Measurements from ENCODE around the gene ADAM8. TPM values are rescaled to one million over a fixed set of nuclear protein-coding genes. Genes with fewer than 3 reads are reported as not detected.

Gene ADAM8
- polyA plus RNA-seq, 1 donor (not counting 4 experiments of a cell fraction or from before 2014, with no cell fraction given), result 42.0 TPM

DNA sequence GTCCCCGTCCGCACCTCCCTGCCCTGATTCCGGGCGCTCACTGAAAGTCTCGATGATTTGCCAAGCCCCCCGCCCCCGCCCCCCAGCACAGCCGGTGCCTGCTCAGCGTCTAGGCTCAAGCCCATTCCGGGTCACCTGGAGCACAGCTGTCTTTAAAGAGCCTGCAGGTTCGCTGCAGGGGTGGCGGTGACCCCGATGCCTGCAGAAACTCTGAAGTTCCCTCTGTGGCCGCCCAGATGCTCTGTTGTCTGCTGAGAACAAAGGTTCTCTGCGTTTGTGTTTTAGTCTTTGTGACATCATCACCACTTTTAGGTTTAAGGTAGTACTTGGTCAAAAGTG lies 38.2 kb downstream of the ADAM8 start:
- no peak for FAIRE-seq
- Histone ChIP-seq H3K4me3 (ENCODE audit: control insufficient read depth in 2 of 3, extremely low read depth in 1 of 3, insufficient read depth in 2 of 3, low read depth in 1 of 3, low read length in 3 of 3) (no peak overlapping the region), H3K9me1 (ENCODE audit: control insufficient read depth, extremely low read depth, insufficient read depth, low read length) (no peaks in the 10 kb centered on the region), H3K79me2 (ENCODE audit: control insufficient read depth, insufficient read depth, low read length) (no peaks in the 10 kb centered on the region), H3K27ac (ENCODE audit: control insufficient read depth, insufficient read depth, low read length) (no peak overlapping the region), H3K36me3 (ENCODE audit: control insufficient read depth in 2 of 2, extremely low read depth in 1 of 2, insufficient read depth in 2 of 2, low read length in 2 of 2) (no peaks in the 10 kb centered on the region), H2AFZ (ENCODE audit: control insufficient read depth, low read length) (no peak overlapping the region), H3K9me3 (ENCODE audit: control insufficient read depth, low read depth, low read length) (no peaks in the 10 kb centered on the region), H3K27me3 (ENCODE audit: control insufficient read depth, extremely low read depth, insufficient read depth, low read length) (peaks cover 84% of the 10 kb centered on the region), H4K20me1 (ENCODE audit: control insufficient read depth, extremely low read depth, insufficient read depth, low read length) (no peaks in the 10 kb centered on the region), H3K4me1 (ENCODE audit: control insufficient read depth, extremely low read depth, insufficient read depth, low read length) (peaks cover 12% of the 10 kb centered on the region), H3K9ac (ENCODE audit: control insufficient read depth, extremely low read depth, insufficient read depth, low read length) (no peak overlapping the region), H3K4me2 (ENCODE audit: control insufficient read depth, extremely low read depth, insufficient read depth, low read depth, low read length) (no peak overlapping the region)
- no peak for TF ChIP-seq EZH2 (IDR thresholded peaks at IDR 0.05; ENCODE audit: low read length)
- TF ChIP-seq, protein P1, sequence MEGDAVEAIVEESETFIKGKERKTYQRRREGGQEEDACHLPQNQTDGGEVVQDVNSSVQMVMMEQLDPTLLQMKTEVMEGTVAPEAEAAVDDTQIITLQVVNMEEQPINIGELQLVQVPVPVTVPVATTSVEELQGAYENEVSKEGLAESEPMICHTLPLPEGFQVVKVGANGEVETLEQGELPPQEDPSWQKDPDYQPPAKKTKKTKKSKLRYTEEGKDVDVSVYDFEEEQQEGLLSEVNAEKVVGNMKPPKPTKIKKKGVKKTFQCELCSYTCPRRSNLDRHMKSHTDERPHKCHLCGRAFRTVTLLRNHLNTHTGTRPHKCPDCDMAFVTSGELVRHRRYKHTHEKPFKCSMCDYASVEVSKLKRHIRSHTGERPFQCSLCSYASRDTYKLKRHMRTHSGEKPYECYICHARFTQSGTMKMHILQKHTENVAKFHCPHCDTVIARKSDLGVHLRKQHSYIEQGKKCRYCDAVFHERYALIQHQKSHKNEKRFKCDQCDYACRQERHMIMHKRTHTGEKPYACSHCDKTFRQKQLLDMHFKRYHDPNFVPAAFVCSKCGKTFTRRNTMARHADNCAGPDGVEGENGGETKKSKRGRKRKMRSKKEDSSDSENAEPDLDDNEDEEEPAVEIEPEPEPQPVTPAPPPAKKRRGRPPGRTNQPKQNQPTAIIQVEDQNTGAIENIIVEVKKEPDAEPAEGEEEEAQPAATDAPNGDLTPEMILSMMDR (optimal IDR thresholded peaks at IDR 0.05 in 1 of 3, IDR thresholded peaks at IDR 0.05 in 1 of 3, conservative IDR thresholded peaks at IDR 0.05 in 1 of 3; ENCODE audit: extremely low read depth in 1 of 3, insufficient read depth in 2 of 3, low read length in 3 of 3), result no peak
- dilution Hi-C loops (cut with MboI; ENCODE audit: extremely low pct_ligation_motif_present, low sequenced_read_pairs), result no loop called here
- DNase-seq (ENCODE audit: low read depth, low spot score), result no peak

DNA sequence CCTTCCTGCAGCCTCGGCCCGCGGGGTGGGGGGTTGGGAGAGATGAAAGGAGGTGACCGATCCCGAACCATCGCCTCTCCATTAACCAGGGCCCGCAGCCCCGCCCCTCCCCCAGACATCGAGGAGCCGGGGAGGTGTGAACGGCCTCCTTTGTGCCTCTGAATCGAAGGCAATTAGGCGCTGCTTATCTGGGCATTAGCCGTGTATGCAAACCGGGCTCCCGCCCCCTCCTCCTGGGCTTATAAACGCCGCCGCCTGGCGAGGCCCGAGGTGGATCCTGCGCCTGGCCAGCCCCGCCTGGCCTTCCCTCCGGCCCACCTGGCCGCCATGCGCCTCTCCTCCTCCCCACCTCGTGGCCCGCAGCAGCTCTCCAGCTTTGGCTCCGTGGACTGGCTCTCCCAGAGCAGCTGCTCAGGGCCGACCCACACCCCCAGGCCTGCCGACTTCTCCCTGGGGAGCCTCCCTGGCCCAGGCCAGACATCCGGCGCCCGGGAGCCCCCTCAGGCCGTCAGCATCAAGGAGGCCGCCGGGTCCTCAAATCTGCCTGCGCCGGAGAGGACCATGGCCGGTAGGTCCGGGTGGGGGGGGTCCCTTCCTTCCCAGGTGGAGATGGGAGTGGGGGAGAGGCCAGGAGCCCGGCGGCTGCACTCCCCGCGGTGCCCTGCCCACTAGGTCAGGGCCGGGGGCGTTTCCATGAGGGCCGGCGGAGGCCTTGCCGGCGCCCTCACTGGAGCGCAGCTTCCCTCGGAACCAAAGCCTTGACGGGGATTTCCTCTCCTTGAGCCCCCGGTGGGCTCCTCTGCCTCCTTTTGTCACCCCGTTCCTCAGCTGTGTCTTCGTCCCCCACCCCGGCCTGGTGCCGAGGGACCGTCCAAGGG lies 38.8 kb downstream of the ADAM8 start, which contains the start of gene VENTX:
Gene VENTX (plus strand): TSS at position 268 of the 878 bp plus-strand sequence. CDS start 60 bp downstream, at position 328.
- peaks cover 84% of the 10 kb centered on the region for H3K27me3 ChIP-seq (ENCODE audit: control insufficient read depth, extremely low read depth, insufficient read depth, low read length)
- H3K4me3 ChIP-seq (ENCODE audit: control insufficient read depth in 2 of 3, extremely low read depth in 1 of 3, insufficient read depth in 2 of 3, low read depth in 1 of 3, low read length in 3 of 3), result peak within 1 kb of the TSS in 1 of 3 experiments; percentile 22

More for the DNA sequence above, 38.8 kb downstream of the ADAM8 start, which contains the start of gene VENTX:
- H2AFZ ChIP-seq (ENCODE audit: control insufficient read depth, low read length), result no peak within 1 kb of the TSS
- H3K9me1 ChIP-seq (ENCODE audit: control insufficient read depth, extremely low read depth, insufficient read depth, low read length), result no peaks in the 10 kb centered on the region
- DNase-seq (ENCODE audit: low read depth, low spot score), result no peak
- peaks cover 8% of the 10 kb centered on the region for H3K4me1 ChIP-seq (ENCODE audit: control insufficient read depth, extremely low read depth, insufficient read depth, low read length)
- FAIRE-seq, result no peak
- H3K4me2 ChIP-seq (ENCODE audit: control insufficient read depth, extremely low read depth, insufficient read depth, low read depth, low read length), result no peak within 1 kb of the TSS
- no peaks in the 10 kb centered on the region for H3K9me3 ChIP-seq (ENCODE audit: control insufficient read depth, low read depth, low read length)
- no peak within 1 kb of the TSS for H3K9ac ChIP-seq (ENCODE audit: control insufficient read depth, extremely low read depth, insufficient read depth, low read length)
- no peaks in the 10 kb centered on the region for H3K79me2 ChIP-seq (ENCODE audit: control insufficient read depth, insufficient read depth, low read length)
- no peaks in the 10 kb centered on the region for H3K36me3 ChIP-seq (ENCODE audit: control insufficient read depth in 2 of 2, extremely low read depth in 1 of 2, insufficient read depth in 2 of 2, low read length in 2 of 2)
- H4K20me1 ChIP-seq (ENCODE audit: control insufficient read depth, extremely low read depth, insufficient read depth, low read length), result no peaks in the 10 kb centered on the region
- no peak within 1 kb of the TSS for H3K27ac ChIP-seq (ENCODE audit: control insufficient read depth, insufficient read depth, low read length)
- dilution Hi-C loops (cut with MboI; ENCODE audit: extremely low pct_ligation_motif_present, low sequenced_read_pairs), result no loop called here
- TF ChIP-seq EZH2 (IDR thresholded peaks at IDR 0.05; ENCODE audit: low read length), result peak; percentile 57
- TF ChIP-seq, protein P1 (optimal IDR thresholded peaks at IDR 0.05 in 1 of 3, IDR thresholded peaks at IDR 0.05 in 1 of 3, conservative IDR thresholded peaks at IDR 0.05 in 1 of 3; ENCODE audit: extremely low read depth in 1 of 3, insufficient read depth in 2 of 3, low read length in 3 of 3), result no peak

All from keratinocyte (primary cell).